GM19351 (cell line): ENCODE data around the gene PITPNC1.
"Not testable (repeated sequence)": the region's sequence is repeated elsewhere in the genome, so short reads cannot be mapped to it uniquely, and the experiment has no call there.

Experiments
- ATAC-seq: cut with Tn5 transposase; IDR thresholded peaks from one replicate; pipeline ENCODE4 v1.9.1; 2021; ENCODE audit warnings: mild to moderate bottlenecking, moderate library complexity; ENCODE audit not compliant: unreplicated experiment

The PITPNC1 gene

GRCh38 chr17:67393809-67394397 lies 16.8 kb downstream of the PITPNC1 start:
- no peak for ATAC-seq

- ATAC-seq, result no peak
Observed at GRCh38 chr17:67399676-67400075, 22.6 kb downstream of the PITPNC1 start.

- no peak for ATAC-seq
Observed at GRCh38 chr17:67400193-67400592, 23.1 kb downstream of the PITPNC1 start.

GRCh38 chr17:67401106-67401505 lies 24.0 kb downstream of the PITPNC1 start:
- no peak for ATAC-seq

- no peak for ATAC-seq
Observed at GRCh38 chr17:67401598-67402504, 24.8 kb downstream of the PITPNC1 start.

- ATAC-seq, result no peak
Observed at GRCh38 chr17:67403065-67403464, 26.0 kb downstream of the PITPNC1 start.

- ATAC-seq, result no peak
Observed at GRCh38 chr17:67403483-67403882, 26.4 kb downstream of the PITPNC1 start.

- not testable (repeated sequence) for ATAC-seq
Observed at GRCh38 chr17:67408455-67408830, 31.4 kb downstream of the PITPNC1 start.

- ATAC-seq, result no peak
Observed at GRCh38 chr17:67411397-67411796, 34.3 kb downstream of the PITPNC1 start.

- no peak for ATAC-seq
Observed at GRCh38 chr17:67412032-67412431, 35.0 kb downstream of the PITPNC1 start.

GRCh38 chr17:67412941-67413340 lies 35.9 kb downstream of the PITPNC1 start:
- ATAC-seq, result no peak

- ATAC-seq, result no peak
Observed at GRCh38 chr17:67413388-67413787, 36.3 kb downstream of the PITPNC1 start.

- ATAC-seq, result no peak
Observed at GRCh38 chr17:67414130-67414529, 37.0 kb downstream of the PITPNC1 start.

GRCh38 chr17:67414559-67414958 lies 37.5 kb downstream of the PITPNC1 start:
- ATAC-seq, result no peak

GRCh38 chr17:67415291-67415690 lies 38.2 kb downstream of the PITPNC1 start:
- no peak for ATAC-seq

GRCh38 chr17:67417507-67417906 lies 40.4 kb downstream of the PITPNC1 start:
- ATAC-seq, result no peak

- ATAC-seq, result no peak
Observed at GRCh38 chr17:67420994-67421393, 43.9 kb downstream of the PITPNC1 start.

GRCh38 chr17:67421869-67422273 lies 44.8 kb downstream of the PITPNC1 start:
- ATAC-seq, result no peak

- not testable (repeated sequence) for ATAC-seq
Observed at GRCh38 chr17:67422296-67422695, 45.2 kb downstream of the PITPNC1 start.

- ATAC-seq, result no peak
Observed at GRCh38 chr17:67422897-67423296, 45.8 kb downstream of the PITPNC1 start.

GRCh38 chr17:67425571-67426160 lies 48.6 kb downstream of the PITPNC1 start:
- ATAC-seq, result no peak

- ATAC-seq, result no peak
Observed at GRCh38 chr17:67427424-67427823, 50.3 kb downstream of the PITPNC1 start.
